ENCODE measurements around the gene GAR1. TPM values are rescaled to one million over a fixed set of nuclear protein-coding genes. Genes with fewer than 3 reads are reported as not detected.
A peak's percentile ranks its signal among the peaks of the same experiment; 100 is the strongest.

Gene GAR1
- total RNA-seq, 1 experiment from 2014 or later: 15.9 TPM

GRCh38 chr4:109801099-109801789, 14.3 kb upstream of the GAR1 start:
- no peak overlapping the region for H3K27ac ChIP-seq (ENCODE audit: low read length)
- CTCF ChIA-PET: no interaction called here
- no TSS peak for BruUV-seq (replicated peaks)
- no peak for TF ChIP-seq EZH2phosphoT487 (IDR thresholded peaks at IDR 0.05; ENCODE audit: borderline replicate concordance, low read length)
- no peak for TF ChIP-seq CTCF (conservative IDR thresholded peaks at IDR 0.05; ENCODE audit: low read depth, low read length)
- no peak for TF ChIP-seq EZH2 (IDR thresholded peaks at IDR 0.05; ENCODE audit: low read length, unreplicated experiment)
- H3K9me2 ChIP-seq (replicated peaks; ENCODE audit: low read length): no peaks in the 10 kb centered on the region
- H3K4me2 ChIP-seq (ENCODE audit: low read length): no peak overlapping the region
- H3K79me2 ChIP-seq (ENCODE audit: low read length): no peaks in the 10 kb centered on the region
- H2AFZ ChIP-seq (ENCODE audit: low read length): no peak overlapping the region
- no peak overlapping the region for H3K9ac ChIP-seq (ENCODE audit: low read length)
- ATAC-seq (no peak), DNase-seq (no peak)
- no peaks in the 10 kb centered on the region for H3K27me3 ChIP-seq (ENCODE audit: low read length)
- H3K4me3 ChIP-seq (ENCODE audit: low read length): no peak overlapping the region
- POLR2A ChIA-PET (ENCODE audit: unreplicated experiment): no interaction called here
- no peaks in the 10 kb centered on the region for H3K36me3 ChIP-seq (ENCODE audit: low read depth, low read length)
- H4K20me1 ChIP-seq (ENCODE audit: low read length): no peaks in the 10 kb centered on the region
- H3F3A ChIP-seq (ENCODE audit: low read length, unreplicated experiment): no peaks in the 10 kb centered on the region
- intact Hi-C loops (cut with micrococcal nuclease): no loop called here
- H3K4me1 ChIP-seq (ENCODE audit: insufficient read depth, low read length): no peaks in the 10 kb centered on the region
- H3K9me3 ChIP-seq (ENCODE audit: low read length): no peaks in the 10 kb centered on the region

- H3K36me3 ChIP-seq (ENCODE audit: low read depth, low read length): no peaks in the 10 kb centered on the region
- TF ChIP-seq EZH2 (IDR thresholded peaks at IDR 0.05; ENCODE audit: low read length, unreplicated experiment) (no peak), EZH2phosphoT487 (IDR thresholded peaks at IDR 0.05; ENCODE audit: borderline replicate concordance, low read length) (no peak), CTCF (conservative IDR thresholded peaks at IDR 0.05; ENCODE audit: low read depth, low read length) (no peak)
- no peaks in the 10 kb centered on the region for H3F3A ChIP-seq (ENCODE audit: low read length, unreplicated experiment)
- H3K4me1 ChIP-seq (ENCODE audit: insufficient read depth, low read length): no peaks in the 10 kb centered on the region
- intact Hi-C loops (cut with micrococcal nuclease): no loop called here
- POLR2A ChIA-PET (ENCODE audit: unreplicated experiment): no interaction called here
- H3K9me2 ChIP-seq (replicated peaks; ENCODE audit: low read length): no peaks in the 10 kb centered on the region
- CTCF ChIA-PET: no interaction called here
- BruUV-seq (replicated peaks): no TSS peak
- no peak within 1 kb of the TSS for H3K4me2 ChIP-seq (ENCODE audit: low read length)
- no peak for ATAC-seq
- H2AFZ ChIP-seq (ENCODE audit: low read length): no peak within 1 kb of the TSS
- no peaks in the 10 kb centered on the region for H3K79me2 ChIP-seq (ENCODE audit: low read length)
- no peak within 1 kb of the TSS for H3K4me3 ChIP-seq (ENCODE audit: low read length)
- no peak for DNase-seq
- no peaks in the 10 kb centered on the region for H3K9me3 ChIP-seq (ENCODE audit: low read length)
- no peaks in the 10 kb centered on the region for H3K27me3 ChIP-seq (ENCODE audit: low read length)
- H3K9ac ChIP-seq (ENCODE audit: low read length): no peak within 1 kb of the TSS
- no peak within 1 kb of the TSS for H3K27ac ChIP-seq (ENCODE audit: low read length)
- H4K20me1 ChIP-seq (ENCODE audit: low read length): no peaks in the 10 kb centered on the region
These were observed 13.7 kb upstream of the GAR1 start, which contains the start of gene CFI for GRCh38 chr4:109801895-109802319. TSS of gene CFI (minus strand) at chr4:109801999. CDS start at chr4:109801971, 28 bp downstream.

- H3K4me1 ChIP-seq (ENCODE audit: insufficient read depth, low read length): no peaks in the 10 kb centered on the region
- DNase-seq: peak; percentile 58
These were observed 11.5 kb upstream of the GAR1 start for GRCh38 chr4:109803924-109804571.

More at GRCh38 chr4:109803924-109804571, 11.5 kb upstream of the GAR1 start:
- ATAC-seq: peak; percentile 80
- Histone ChIP-seq H3K36me3 (ENCODE audit: low read depth, low read length) (no peaks in the 10 kb centered on the region), H3K9me2 (replicated peaks; ENCODE audit: low read length) (no peaks in the 10 kb centered on the region), H3K4me3 (ENCODE audit: low read length) (no peak overlapping the region), H3K27ac (ENCODE audit: low read length) (no peak overlapping the region), H4K20me1 (ENCODE audit: low read length) (no peaks in the 10 kb centered on the region), H2AFZ (ENCODE audit: low read length) (no peak overlapping the region), H3K79me2 (ENCODE audit: low read length) (no peaks in the 10 kb centered on the region), H3K9me3 (ENCODE audit: low read length) (no peaks in the 10 kb centered on the region), H3F3A (ENCODE audit: low read length, unreplicated experiment) (no peaks in the 10 kb centered on the region), H3K4me2 (ENCODE audit: low read length) (no peak overlapping the region), H3K9ac (ENCODE audit: low read length) (no peak overlapping the region), H3K27me3 (ENCODE audit: low read length) (no peaks in the 10 kb centered on the region)
- ChIA-PET POLR2A (ENCODE audit: unreplicated experiment) (no interaction called here), CTCF (interaction anchor here (1.0 to 1.3 kb wide), 2 partner anchors 103 to 145 kb away, joined by 4 to 13 read pairs; no protein-coding TSS in a partner anchor)
- peak; percentile 68 for TF ChIP-seq CTCF (conservative IDR thresholded peaks at IDR 0.05; ENCODE audit: low read depth, low read length)
- no peak for TF ChIP-seq EZH2phosphoT487 (IDR thresholded peaks at IDR 0.05; ENCODE audit: borderline replicate concordance, low read length)
- no peak for TF ChIP-seq EZH2 (IDR thresholded peaks at IDR 0.05; ENCODE audit: low read length, unreplicated experiment)
- intact Hi-C loops (cut with micrococcal nuclease): loop anchor here (1.0 to 2.0 kb wide), 3 partner anchors 101 to 381 kb away; partner anchors contain the start of gene CASP6
- no TSS peak for BruUV-seq (replicated peaks)
